Measurements from ENCODE around the gene VTI1A. TPM values are rescaled to one million over a fixed set of nuclear protein-coding genes. Genes with fewer than 3 reads are reported as not detected.

The VTI1A gene
- total RNA-seq, 1 donor from 2014 or later: 33.3 TPM

GRCh38 chr10:112407696-112408095 is 39.3 kb upstream of the VTI1A start:
- DNase-seq (ENCODE audit: low read depth) (no peak), FAIRE-seq (no peak)
- Histone ChIP-seq H3K4me1 (ENCODE audit: insufficient read depth, low read length) (no peaks in the 10 kb centered on the region), H3K36me3 (ENCODE audit: insufficient read depth, low read length) (no peaks in the 10 kb centered on the region), H4K20me1 (ENCODE audit: insufficient read depth, low read length) (no peaks in the 10 kb centered on the region), H2AFZ (ENCODE audit: low read depth, low read length) (no peak overlapping the region), H3K27ac (ENCODE audit: low read depth, low read length) (no peak overlapping the region), H3K9ac (ENCODE audit: low read length) (no peak overlapping the region), H3K4me2 (ENCODE audit: low read length) (no peak overlapping the region), H3K27me3 (ENCODE audit: insufficient read depth, low read length) (peaks cover 8% of the 10 kb centered on the region), H3K4me3 (ENCODE audit: insufficient read depth, low read depth, low read length) (no peak overlapping the region), H3K9me3 (ENCODE audit: insufficient read depth, low read depth, low read length) (no peaks in the 10 kb centered on the region), H3K79me2 (ENCODE audit: insufficient read depth, low read length) (no peaks in the 10 kb centered on the region)
- TF ChIP-seq CTCF (IDR thresholded peaks at IDR 0.05; ENCODE audit: insufficient read depth, low read depth, low read length) (no peak), EZH2 (IDR thresholded peaks at IDR 0.05; ENCODE audit: insufficient read depth, low read length) (no peak)
- Mint-ChIP-seq H3K27ac (ENCODE audit: unreplicated experiment) (no peak overlapping the region), H3K4me1 (ENCODE audit: low read depth, unreplicated experiment) (peaks cover 7% of the 10 kb centered on the region), H3K36me3 (ENCODE audit: low read depth, unreplicated experiment) (peaks cover 2% of the 10 kb centered on the region), H3K4me3 (ENCODE audit: unreplicated experiment) (no peak overlapping the region), H3K9me3 (ENCODE audit: unreplicated experiment) (peaks cover 5% of the 10 kb centered on the region), H3K27me3 (ENCODE audit: low read depth, unreplicated experiment) (peaks cover 14% of the 10 kb centered on the region)

GRCh38 chr10:112409299-112409698 is 37.7 kb upstream of the VTI1A start:
- H3K36me3 ChIP-seq (ENCODE audit: insufficient read depth, low read length): no peaks in the 10 kb centered on the region
- H3K27me3 Mint-ChIP-seq (ENCODE audit: low read depth, unreplicated experiment): peaks cover 14% of the 10 kb centered on the region
- H3K27ac Mint-ChIP-seq (ENCODE audit: unreplicated experiment): no peak overlapping the region
- FAIRE-seq: no peak
- H3K27ac ChIP-seq (ENCODE audit: low read depth, low read length): no peak overlapping the region
- H3K36me3 Mint-ChIP-seq (ENCODE audit: low read depth, unreplicated experiment): peaks cover 2% of the 10 kb centered on the region
- no peaks in the 10 kb centered on the region for H4K20me1 ChIP-seq (ENCODE audit: insufficient read depth, low read length)
- no peaks in the 10 kb centered on the region for H3K79me2 ChIP-seq (ENCODE audit: insufficient read depth, low read length)
- H3K4me1 Mint-ChIP-seq (ENCODE audit: low read depth, unreplicated experiment): peaks cover 7% of the 10 kb centered on the region
- no peak overlapping the region for H3K9ac ChIP-seq (ENCODE audit: low read length)
- no peak overlapping the region for H3K4me3 ChIP-seq (ENCODE audit: insufficient read depth, low read depth, low read length)
- H2AFZ ChIP-seq (ENCODE audit: low read depth, low read length): no peak overlapping the region
- peaks cover 5% of the 10 kb centered on the region for H3K9me3 Mint-ChIP-seq (ENCODE audit: unreplicated experiment)
- no peaks in the 10 kb centered on the region for H3K9me3 ChIP-seq (ENCODE audit: insufficient read depth, low read depth, low read length)
- no peaks in the 10 kb centered on the region for H3K4me1 ChIP-seq (ENCODE audit: insufficient read depth, low read length)
- no peak for DNase-seq (ENCODE audit: low read depth)
- H3K27me3 ChIP-seq (ENCODE audit: insufficient read depth, low read length): peaks cover 10% of the 10 kb centered on the region
- no peak overlapping the region for H3K4me3 Mint-ChIP-seq (ENCODE audit: unreplicated experiment)
- H3K4me2 ChIP-seq (ENCODE audit: low read length): no peak overlapping the region
- TF ChIP-seq CTCF (IDR thresholded peaks at IDR 0.05; ENCODE audit: insufficient read depth, low read depth, low read length) (no peak), EZH2 (IDR thresholded peaks at IDR 0.05; ENCODE audit: insufficient read depth, low read length) (no peak)

GRCh38 chr10:112409755-112410154 is 37.3 kb upstream of the VTI1A start:
- Histone ChIP-seq H4K20me1 (ENCODE audit: insufficient read depth, low read length) (no peaks in the 10 kb centered on the region), H3K9ac (ENCODE audit: low read length) (no peak overlapping the region), H3K4me2 (ENCODE audit: low read length) (no peak overlapping the region), H3K4me3 (ENCODE audit: insufficient read depth, low read depth, low read length) (no peak overlapping the region), H2AFZ (ENCODE audit: low read depth, low read length) (no peak overlapping the region), H3K9me3 (ENCODE audit: insufficient read depth, low read depth, low read length) (no peaks in the 10 kb centered on the region), H3K4me1 (ENCODE audit: insufficient read depth, low read length) (no peaks in the 10 kb centered on the region), H3K27ac (ENCODE audit: low read depth, low read length) (no peak overlapping the region), H3K36me3 (ENCODE audit: insufficient read depth, low read length) (no peaks in the 10 kb centered on the region), H3K79me2 (ENCODE audit: insufficient read depth, low read length) (no peaks in the 10 kb centered on the region), H3K27me3 (ENCODE audit: insufficient read depth, low read length) (peaks cover 10% of the 10 kb centered on the region)
- Mint-ChIP-seq H3K27ac (ENCODE audit: unreplicated experiment) (no peak overlapping the region), H3K36me3 (ENCODE audit: low read depth, unreplicated experiment) (peaks cover 2% of the 10 kb centered on the region), H3K4me1 (ENCODE audit: low read depth, unreplicated experiment) (peaks cover 6% of the 10 kb centered on the region), H3K9me3 (ENCODE audit: unreplicated experiment) (peaks cover 5% of the 10 kb centered on the region), H3K4me3 (ENCODE audit: unreplicated experiment) (no peak overlapping the region), H3K27me3 (ENCODE audit: low read depth, unreplicated experiment) (peaks cover 14% of the 10 kb centered on the region)
- DNase-seq (ENCODE audit: low read depth) (no peak), FAIRE-seq (no peak)
- TF ChIP-seq EZH2 (IDR thresholded peaks at IDR 0.05; ENCODE audit: insufficient read depth, low read length): no peak
- TF ChIP-seq CTCF (IDR thresholded peaks at IDR 0.05; ENCODE audit: insufficient read depth, low read depth, low read length): no peak

All from astrocyte (in vitro differentiated cells and primary cell).